ENCODE results near the gene GUCY1A2.

GUCY1A2 gene

GRCh38 chr11:106998116-106998915, 20.0 kb downstream of the GUCY1A2 start:
- FAIRE-seq, result no peak

- FAIRE-seq, result no peak
Measured at GRCh38 chr11:106997227-106997626, 21.0 kb downstream of the GUCY1A2 start.

GRCh38 chr11:106996691-106997090, 21.6 kb downstream of the GUCY1A2 start:
- FAIRE-seq, result no peak

GRCh38 chr11:106990331-106990730, 27.9 kb downstream of the GUCY1A2 start:
- peak; percentile 58 for FAIRE-seq

- FAIRE-seq, result no peak
Measured at GRCh38 chr11:106989078-106989455, 29.2 kb downstream of the GUCY1A2 start.

GRCh38 chr11:106988151-106989077, 29.9 kb downstream of the GUCY1A2 start:
- FAIRE-seq, result peak; percentile 99

- no peak for FAIRE-seq
Measured at GRCh38 chr11:106986673-106987072, 31.6 kb downstream of the GUCY1A2 start.

GRCh38 chr11:106986261-106986660, 32.0 kb downstream of the GUCY1A2 start:
- no peak for FAIRE-seq

GRCh38 chr11:106983991-106984390, 34.3 kb downstream of the GUCY1A2 start:
- no peak for FAIRE-seq

- no peak for FAIRE-seq
Measured at GRCh38 chr11:106983261-106983660, 35.0 kb downstream of the GUCY1A2 start.

- no peak for FAIRE-seq
Measured at GRCh38 chr11:106974831-106975230, 43.4 kb downstream of the GUCY1A2 start.

- FAIRE-seq, result no peak
Measured at GRCh38 chr11:106971864-106972263, 46.4 kb downstream of the GUCY1A2 start.

GRCh38 chr11:106969644-106970355, 48.5 kb downstream of the GUCY1A2 start:
- FAIRE-seq, result peak; percentile 96

GRCh38 chr11:106962995-106963394, 55.3 kb downstream of the GUCY1A2 start:
- no peak for FAIRE-seq

GRCh38 chr11:106961518-106961917, 56.8 kb downstream of the GUCY1A2 start:
- FAIRE-seq, result no peak

- FAIRE-seq, result no peak
Measured at GRCh38 chr11:106961048-106961447, 57.2 kb downstream of the GUCY1A2 start.

- no peak for FAIRE-seq
Measured at GRCh38 chr11:106959800-106960199, 58.5 kb downstream of the GUCY1A2 start.

GRCh38 chr11:106959386-106959785, 58.9 kb downstream of the GUCY1A2 start:
- no peak for FAIRE-seq

- no peak for FAIRE-seq
Measured at GRCh38 chr11:106958517-106959248, 59.6 kb downstream of the GUCY1A2 start.

GRCh38 chr11:106957030-106957482, 61.2 kb downstream of the GUCY1A2 start:
- no peak for FAIRE-seq

- no peak for FAIRE-seq
Measured at GRCh38 chr11:106950067-106950491, 68.2 kb downstream of the GUCY1A2 start.

- no peak for FAIRE-seq
Measured at GRCh38 chr11:106943089-106943488, 75.2 kb downstream of the GUCY1A2 start.

Measured in endometrium (tissue), 2 donors.